C4-2B (cell line): ENCODE data around the gene REPS1.
"Not testable (repeated sequence)": the region's sequence is repeated elsewhere in the genome, so short reads cannot be mapped to it uniquely, and the experiment has no call there.

Experiments used
- H3K27ac ChIP-seq: fragments of 450-650 bp; 2 replicates; pipeline ENCODE4 v1.5.1; 2017
- ZFX ChIP-seq: fragments of 450-650 bp; IDR thresholded peaks from 2 replicates; pipeline ENCODE4 v1.6.1; 2017
- TF ChIP-seq, protein P1 (sequence below): fragments of 450-650 bp; conservative IDR thresholded peaks from 2 replicates; pipeline ENCODE4 v1.5.1; 2017; ENCODE audit warnings: mild to moderate bottlenecking

Gene REPS1

DNA sequence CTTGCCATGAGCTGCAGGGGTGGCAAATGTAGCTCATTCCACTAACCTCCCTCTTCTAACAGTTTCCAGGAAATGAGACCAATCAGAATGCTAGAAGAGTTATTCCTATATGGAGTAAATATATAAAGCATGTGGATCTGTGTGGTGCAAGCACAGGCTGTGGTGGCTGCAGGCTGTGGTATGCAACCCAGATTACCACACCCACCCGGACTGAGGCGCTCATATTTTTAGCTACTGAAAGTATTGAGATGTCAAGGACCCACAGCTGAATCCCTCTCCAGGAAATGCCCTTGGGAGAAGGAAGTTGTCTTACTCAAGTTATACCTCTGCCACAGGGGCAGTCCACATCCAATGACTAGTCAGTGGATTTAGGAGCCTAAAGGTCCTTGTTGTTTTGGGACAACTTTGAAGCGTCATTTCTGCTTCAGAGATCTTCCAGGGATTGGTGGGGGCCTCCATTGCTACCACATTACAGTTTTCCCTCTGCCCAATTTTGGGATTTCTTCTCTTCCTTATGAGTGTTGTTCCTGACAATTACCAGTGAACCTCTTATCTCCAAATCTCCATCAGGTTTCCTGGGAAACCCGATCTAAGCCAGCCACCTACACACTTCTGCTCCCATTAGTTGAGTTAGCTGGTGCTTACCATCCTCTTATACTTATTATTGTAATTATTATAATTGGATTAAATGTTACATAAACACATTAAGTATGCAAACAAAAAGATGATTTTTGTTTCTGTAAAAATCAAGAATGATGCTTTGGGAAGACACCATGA lies 12.1 kb upstream of the REPS1 start:
- TF ChIP-seq, protein P1, sequence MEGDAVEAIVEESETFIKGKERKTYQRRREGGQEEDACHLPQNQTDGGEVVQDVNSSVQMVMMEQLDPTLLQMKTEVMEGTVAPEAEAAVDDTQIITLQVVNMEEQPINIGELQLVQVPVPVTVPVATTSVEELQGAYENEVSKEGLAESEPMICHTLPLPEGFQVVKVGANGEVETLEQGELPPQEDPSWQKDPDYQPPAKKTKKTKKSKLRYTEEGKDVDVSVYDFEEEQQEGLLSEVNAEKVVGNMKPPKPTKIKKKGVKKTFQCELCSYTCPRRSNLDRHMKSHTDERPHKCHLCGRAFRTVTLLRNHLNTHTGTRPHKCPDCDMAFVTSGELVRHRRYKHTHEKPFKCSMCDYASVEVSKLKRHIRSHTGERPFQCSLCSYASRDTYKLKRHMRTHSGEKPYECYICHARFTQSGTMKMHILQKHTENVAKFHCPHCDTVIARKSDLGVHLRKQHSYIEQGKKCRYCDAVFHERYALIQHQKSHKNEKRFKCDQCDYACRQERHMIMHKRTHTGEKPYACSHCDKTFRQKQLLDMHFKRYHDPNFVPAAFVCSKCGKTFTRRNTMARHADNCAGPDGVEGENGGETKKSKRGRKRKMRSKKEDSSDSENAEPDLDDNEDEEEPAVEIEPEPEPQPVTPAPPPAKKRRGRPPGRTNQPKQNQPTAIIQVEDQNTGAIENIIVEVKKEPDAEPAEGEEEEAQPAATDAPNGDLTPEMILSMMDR = no peak
- TF ChIP-seq ZFX = no peak

GRCh38 chr6:138997136-138997535 lies 9.1 kb upstream of the REPS1 start:
- TF ChIP-seq, protein P1 = no peak
- no peak for TF ChIP-seq ZFX

More for the DNA sequence above, 12.1 kb upstream of the REPS1 start:
- H3K27ac ChIP-seq = no peak overlapping the region

GRCh38 chr6:138996524-138996923 lies 8.5 kb upstream of the REPS1 start:
- TF ChIP-seq, protein P1 = no peak
- TF ChIP-seq ZFX = no peak
- no peak overlapping the region for H3K27ac ChIP-seq

More at GRCh38 chr6:138997136-138997535, 9.1 kb upstream of the REPS1 start:
- no peak overlapping the region for H3K27ac ChIP-seq

GRCh38 chr6:138993410-138993809 lies 5.4 kb upstream of the REPS1 start:
- not testable (repeated sequence) for H3K27ac ChIP-seq

DNA sequence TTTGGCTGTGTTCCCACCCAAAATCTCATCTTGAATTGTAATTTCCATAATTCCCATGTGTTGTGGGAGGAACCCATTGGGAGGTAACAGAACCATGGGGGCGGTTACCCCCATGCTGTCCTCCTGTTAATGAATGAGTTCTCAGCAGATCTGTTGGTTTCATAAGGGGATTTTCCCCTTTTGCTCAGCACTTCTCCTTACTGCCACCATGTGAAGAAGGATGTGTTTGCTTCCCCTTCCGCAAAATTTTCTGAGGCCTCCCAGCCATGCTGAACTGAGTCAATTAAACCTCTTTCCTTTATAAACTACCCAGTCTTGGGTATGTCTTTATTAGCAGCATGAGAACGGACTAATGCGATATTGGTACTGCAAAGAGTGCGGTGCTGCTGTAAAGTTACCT lies 4.9 kb upstream of the REPS1 start:
- not testable (repeated sequence) for H3K27ac ChIP-seq

- H3K27ac ChIP-seq = no peak overlapping the region
- TF ChIP-seq, protein P1 = no peak
- TF ChIP-seq ZFX = no peak
Measured at GRCh38 chr6:138991206-138991605, 3.2 kb upstream of the REPS1 start.

- H3K27ac ChIP-seq = peak overlapping the region; percentile 8; the same call in 1 of the 2 replicates
- no peak for TF ChIP-seq ZFX
- TF ChIP-seq, protein P1 = no peak
Measured at GRCh38 chr6:138989098-138989983, 1.3 kb upstream of the REPS1 start.

DNA sequence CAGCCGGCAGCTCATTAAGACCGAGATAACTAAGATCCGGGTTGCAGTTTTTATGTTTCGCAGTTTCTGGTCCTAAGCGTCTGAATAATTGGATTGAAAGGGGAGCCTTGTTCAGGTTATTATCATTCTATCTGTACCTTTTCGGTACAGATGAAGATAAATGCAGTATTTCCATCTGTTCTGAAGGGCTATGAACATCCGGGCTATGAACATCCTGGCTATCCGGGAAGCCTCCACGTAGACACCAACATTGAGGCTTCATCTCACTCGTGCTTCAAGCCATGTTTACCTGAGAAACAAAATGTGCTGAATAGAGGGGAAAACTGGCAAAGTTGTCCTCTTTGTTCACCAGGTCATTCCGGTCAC lies 399 bp upstream of the REPS1 start:
- peak overlapping the region; percentile 97 for H3K27ac ChIP-seq
- no peak for TF ChIP-seq ZFX
- TF ChIP-seq, protein P1 = peak; percentile 56
